GM21619 (cell line): ENCODE measurements around the gene PTP4A1.
A peak's percentile ranks its signal among the peaks of the same experiment; 100 is the strongest.

Experiments
- ATAC-seq: cut with Tn5 transposase; IDR thresholded peaks from one replicate; pipeline ENCODE4 v1.9.1; 2021; ENCODE audit not compliant: unreplicated experiment

PTP4A1 gene

GRCh38 chr6:63554782-63555181, 17.5 kb upstream of the PTP4A1 start:
- ATAC-seq: no peak

GRCh38 chr6:63556369-63556768, 15.9 kb upstream of the PTP4A1 start:
- no peak for ATAC-seq

- ATAC-seq: peak; percentile 49
Measured at GRCh38 chr6:63558278-63558677, 14.0 kb upstream of the PTP4A1 start.

GRCh38 chr6:63560801-63561287, 11.4 kb upstream of the PTP4A1 start:
- ATAC-seq: no peak

- ATAC-seq: no peak
Measured at GRCh38 chr6:63561288-63561687, 11.0 kb upstream of the PTP4A1 start.

- no peak for ATAC-seq
Measured at GRCh38 chr6:63563235-63563634, 9.0 kb upstream of the PTP4A1 start.

- no peak for ATAC-seq
Measured at GRCh38 chr6:63565058-63565726, 7.1 kb upstream of the PTP4A1 start.

GRCh38 chr6:63565727-63566596, 6.3 kb upstream of the PTP4A1 start:
- ATAC-seq: no peak

GRCh38 chr6:63567966-63568365, 4.3 kb upstream of the PTP4A1 start:
- ATAC-seq: no peak

- ATAC-seq: peak; percentile 1
Measured at GRCh38 chr6:63571361-63572043, 778 bp upstream of the PTP4A1 start.

GRCh38 chr6:63572747-63573075, 431 bp downstream of the PTP4A1 start:
- ATAC-seq: peak; percentile 0

GRCh38 chr6:63573076-63573898, 1.0 kb downstream of the PTP4A1 start:
- peak; percentile 45 for ATAC-seq

GRCh38 chr6:63573899-63574553, 1.7 kb downstream of the PTP4A1 start:
- ATAC-seq: peak; percentile 16

- ATAC-seq: no peak
Measured at GRCh38 chr6:63574554-63574900, 2.2 kb downstream of the PTP4A1 start.

- ATAC-seq: no peak
Measured at GRCh38 chr6:63576147-63576772, 4.0 kb downstream of the PTP4A1 start.

- no peak for ATAC-seq
Measured at GRCh38 chr6:63576985-63577712, 4.9 kb downstream of the PTP4A1 start.

- no peak for ATAC-seq
Measured at GRCh38 chr6:63578757-63579156, 6.5 kb downstream of the PTP4A1 start.

GRCh38 chr6:63579937-63580703, 7.8 kb downstream of the PTP4A1 start:
- no peak for ATAC-seq

GRCh38 chr6:63580704-63580961, 8.4 kb downstream of the PTP4A1 start:
- no peak for ATAC-seq
